HEK293 (cell line): ENCODE results near the gene SESN1.

Source experiments
- FEZF1 ChIP-seq: fragments of 450-650 bp; formaldehyde crosslinking; IDR thresholded peaks from 2 replicates; pipeline ENCODE4 v1.5.1; 2016; ENCODE audit warnings: missing biosample characterization, missing genetic modification characterization
- HOXC10 ChIP-seq: sonication (generic); formaldehyde crosslinking; IDR thresholded peaks from 2 replicates; pipeline ENCODE4 v1.8.1; 2023; ENCODE audit warnings: mild to moderate bottlenecking, missing genetic modification reagents
- KLF10 ChIP-seq: fragments of 450-650 bp; IDR thresholded peaks from 2 replicates; pipeline ENCODE4 v1.5.1; 2018; ENCODE audit warnings: missing biosample characterization, mild to moderate bottlenecking, missing genetic modification characterization
- KLF9 ChIP-seq: fragments of 450-650 bp; formaldehyde crosslinking; IDR thresholded peaks from 2 replicates; pipeline ENCODE4 v1.5.1; 2016; ENCODE audit warnings: missing biosample characterization, missing genetic modification characterization, low read depth
- PRDM1 ChIP-seq: fragments of 450-650 bp; formaldehyde crosslinking; IDR thresholded peaks from 2 replicates; pipeline ENCODE4; 2016; ENCODE audit warnings: missing biosample characterization, missing genetic modification characterization
- PRDM10 ChIP-seq: fragments of 450-650 bp; formaldehyde crosslinking; IDR thresholded peaks from 2 replicates; pipeline ENCODE4 v1.5.1; 2016; ENCODE audit warnings: missing biosample characterization, missing genetic modification characterization
- PRDM6 ChIP-seq: fragments of 450-650 bp; formaldehyde crosslinking; IDR thresholded peaks from 2 replicates; pipeline ENCODE4 v1.5.1; 2017; ENCODE audit warnings: missing biosample characterization, missing genetic modification characterization
- REST ChIP-seq: fragments of 450-650 bp; formaldehyde crosslinking; IDR thresholded peaks from 2 replicates; pipeline ENCODE4 v1.5.1; 2016; ENCODE audit warnings: missing biosample characterization, missing genetic modification characterization
- SP7 ChIP-seq: fragments of 450-650 bp; formaldehyde crosslinking; IDR thresholded peaks from 2 replicates; pipeline ENCODE4 v1.5.1; 2016; ENCODE audit warnings: missing biosample characterization, missing genetic modification characterization
- ZBTB44 ChIP-seq: fragments of 450-650 bp; IDR thresholded peaks from 2 replicates; pipeline ENCODE4 v1.5.1; 2018; ENCODE audit warnings: missing biosample characterization, mild to moderate bottlenecking, missing genetic modification characterization
- ZNF133 ChIP-seq: fragments of 450-650 bp; formaldehyde crosslinking; IDR thresholded peaks from 2 replicates; pipeline ENCODE4 v1.5.1; 2016; ENCODE audit warnings: missing biosample characterization, missing genetic modification characterization
- ZNF157 ChIP-seq: fragments of 450-650 bp; formaldehyde crosslinking; IDR thresholded peaks from 2 replicates; pipeline ENCODE4 v1.5.1; 2016; ENCODE audit warnings: missing biosample characterization, missing genetic modification characterization
- ZNF18 ChIP-seq: fragments of 450-650 bp; formaldehyde crosslinking; IDR thresholded peaks from 2 replicates; pipeline ENCODE4 v1.5.1; 2016; ENCODE audit warnings: missing biosample characterization, missing genetic modification characterization
- ZNF335 ChIP-seq: fragments of 450-650 bp; formaldehyde crosslinking; conservative IDR thresholded peaks from 2 replicates; pipeline ENCODE4 v1.5.1; 2016; ENCODE audit warnings: missing biosample characterization, missing genetic modification characterization
- ZNF549 ChIP-seq: fragments of 450-650 bp; IDR thresholded peaks from 2 replicates; pipeline ENCODE4 v1.5.1; 2018; ENCODE audit warnings: missing biosample characterization, missing genetic modification characterization, mild to moderate bottlenecking, inconsistent platforms, moderate library complexity
- ZNF585B ChIP-seq: fragments of 450-650 bp; formaldehyde crosslinking; IDR thresholded peaks from 2 replicates; pipeline ENCODE4 v1.5.1; 2016; ENCODE audit warnings: missing biosample characterization, missing genetic modification characterization
- ZNF610 ChIP-seq: fragments of 450-650 bp; formaldehyde crosslinking; IDR thresholded peaks from 2 replicates; pipeline ENCODE4 v1.5.1; 2016; ENCODE audit warnings: missing biosample characterization, missing genetic modification characterization, borderline replicate concordance
- ZNF692 ChIP-seq: fragments of 450-650 bp; formaldehyde crosslinking; IDR thresholded peaks from 2 replicates; pipeline ENCODE4 v1.5.1; 2016; ENCODE audit warnings: missing biosample characterization, missing genetic modification characterization

The SESN1 gene

GRCh38 chr6:109053336-109053735, 41.3 kb downstream of the SESN1 start (continued):
- TF ChIP-seq PRDM10 (tag by site-specific recombination) (0 out of 2 replicates have a peak, but pooled peaks have one; percentile 16), HOXC10 (CRISPR knock-in tag) (no peak), FEZF1 (no peak), SP7 (tag by site-specific recombination) (peak; percentile 46; the same call in 1 of the 2 replicates), ZNF692 (0 out of 2 replicates have a peak, but pooled peaks have one; percentile 37), PRDM6 (tag by site-specific recombination) (0 out of 2 replicates have a peak, but pooled peaks have one; percentile 19), ZNF18 (peak; percentile 28; the same call in 1 of the 2 replicates), PRDM1 (tag by site-specific recombination) (peak; percentile 88), ZNF585B (no peak), ZNF133 (no peak), ZBTB44 (tag by site-specific recombination) (no peak), KLF9 (no peak), ZNF335 (tag by site-specific recombination) (0 out of 2 replicates have a peak, but pooled peaks have one; percentile 23), ZNF549 (no peak), REST (no peak), ZNF157 (tag by site-specific recombination) (no peak), KLF10 (tag by site-specific recombination) (no peak), ZNF610 (tag by site-specific recombination) (no peak)
- TF ChIP-seq, all 188 proteins: peak for 7
